Mucosa of rectum (tissue), 2 donors: ENCODE data around the gene CHMP1A.
"Not testable (repeated sequence)": the region's sequence is repeated elsewhere in the genome, so short reads cannot be mapped to it uniquely, and the experiment has no call there.

Experiments used
- H3K27ac ChIP-seq, 2 donors: one replicate each; pipeline ENCODE4 v1.7.0; 2013; ENCODE audit warnings: inconsistent platforms in 2 of 2, low read depth in 2 of 2, low read length in 2 of 2
- H3K27me3 ChIP-seq, 2 donors: one replicate each; pipeline ENCODE4 v1.7.0; 2013; ENCODE audit warnings: low read length in 2 of 2; ENCODE audit not compliant: control insufficient read depth in 2 of 2, insufficient read depth in 2 of 2
- H3K36me3 ChIP-seq, 2 donors: one replicate each; pipeline ENCODE4 v1.7.0; 2013; ENCODE audit warnings: low read length in 2 of 2; ENCODE audit not compliant: control insufficient read depth in 2 of 2, insufficient read depth in 2 of 2
- H3K4me1 ChIP-seq, 2 donors: one replicate each; pipeline ENCODE4 v1.7.0; 2013; ENCODE audit warnings: low read length in 2 of 2, mild to moderate bottlenecking in 1 of 2; ENCODE audit not compliant: control insufficient read depth in 2 of 2, insufficient read depth in 2 of 2
- H3K4me3 ChIP-seq, 2 donors: one replicate each; pipeline ENCODE4 v1.7.0; 2013; ENCODE audit warnings: low read length in 2 of 2
- H3K9ac ChIP-seq, 2 donors: one replicate each; pipeline ENCODE4 v1.7.0; 2013; ENCODE audit warnings: low read length in 2 of 2, low read depth in 1 of 2, mild to moderate bottlenecking in 1 of 2
- H3K9me3 ChIP-seq, 2 donors: one replicate each; pipeline ENCODE4 v1.7.0; 2013; ENCODE audit warnings: low read length in 2 of 2; ENCODE audit not compliant: control insufficient read depth in 2 of 2
- donor health status: healthy.
- donor health status: Normal muscosa, but diverticular disease.

The CHMP1A gene

DNA sequence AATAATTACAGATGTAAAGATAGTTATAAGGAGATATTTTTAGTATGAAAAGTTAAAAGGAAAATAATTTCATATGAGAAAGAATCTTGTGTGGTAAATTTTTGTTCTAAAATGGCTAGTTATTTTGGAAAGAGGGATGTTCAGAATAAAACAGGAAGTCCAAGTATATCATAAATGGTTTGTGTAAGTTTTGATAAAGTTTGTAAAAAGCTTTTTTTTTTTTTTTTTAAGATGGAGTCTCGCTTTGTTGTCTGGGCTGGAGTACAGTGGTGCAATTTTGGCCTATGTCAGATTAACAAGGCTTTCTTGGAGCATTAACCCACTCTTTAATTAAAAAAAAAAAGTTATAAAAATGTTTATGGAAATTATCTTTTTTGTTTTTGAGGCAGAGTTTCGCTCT, 20.8 kb upstream of the CHMP1A start:
- H3K9me3 ChIP-seq: no peaks in the 10 kb centered on the region
- H3K4me1 ChIP-seq: no peaks in the 10 kb centered on the region
- H3K27ac ChIP-seq: no peak overlapping the region
- no peaks in the 10 kb centered on the region for H3K36me3 ChIP-seq
- no peak overlapping the region for H3K4me3 ChIP-seq
- no peak overlapping the region for H3K9ac ChIP-seq
- H3K27me3 ChIP-seq: no peaks in the 10 kb centered on the region

DNA sequence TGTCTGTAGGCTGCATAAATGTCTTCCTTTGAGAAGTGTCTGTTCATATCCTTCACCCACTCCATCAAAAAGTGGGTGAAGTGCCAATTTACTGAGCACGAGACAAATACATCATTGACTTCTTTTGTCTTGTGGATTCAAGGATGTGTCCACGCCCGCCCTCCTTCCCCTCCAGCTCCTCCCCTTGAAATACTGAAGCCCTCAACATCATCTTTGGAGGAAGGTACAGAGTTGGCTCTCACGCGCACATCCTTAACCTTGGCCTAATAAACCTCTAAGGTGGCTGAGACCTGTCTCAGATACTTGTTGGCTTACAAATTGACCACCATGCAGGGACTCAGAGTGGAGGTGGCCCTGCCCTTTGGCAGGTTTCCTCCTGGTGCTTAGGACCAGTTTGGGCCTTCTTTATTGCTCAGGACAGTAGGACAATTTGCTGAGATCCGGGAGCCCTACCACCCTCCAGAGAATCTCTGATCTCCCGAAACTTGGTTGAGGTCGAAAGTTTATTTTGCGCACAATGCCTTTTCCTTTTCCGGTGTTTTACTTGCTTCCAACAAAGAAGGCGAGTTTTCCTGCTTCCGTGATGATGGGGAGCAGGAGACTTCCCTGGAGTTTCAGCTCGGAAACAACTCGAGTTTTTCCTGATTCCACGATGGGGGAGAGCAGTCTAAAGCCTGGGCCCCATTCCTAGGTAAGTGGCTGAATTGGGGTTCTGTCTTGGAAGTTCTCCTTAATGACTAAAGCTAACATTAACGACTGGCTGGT, 14.9 kb upstream of the CHMP1A start:
- no peak overlapping the region for H3K27ac ChIP-seq
- H3K9me3 ChIP-seq: no peaks in the 10 kb centered on the region
- H3K4me1 ChIP-seq: no peaks in the 10 kb centered on the region
- H3K9ac ChIP-seq: no peak overlapping the region
- no peaks in the 10 kb centered on the region for H3K36me3 ChIP-seq
- no peak overlapping the region for H3K4me3 ChIP-seq
- no peaks in the 10 kb centered on the region for H3K27me3 ChIP-seq

DNA sequence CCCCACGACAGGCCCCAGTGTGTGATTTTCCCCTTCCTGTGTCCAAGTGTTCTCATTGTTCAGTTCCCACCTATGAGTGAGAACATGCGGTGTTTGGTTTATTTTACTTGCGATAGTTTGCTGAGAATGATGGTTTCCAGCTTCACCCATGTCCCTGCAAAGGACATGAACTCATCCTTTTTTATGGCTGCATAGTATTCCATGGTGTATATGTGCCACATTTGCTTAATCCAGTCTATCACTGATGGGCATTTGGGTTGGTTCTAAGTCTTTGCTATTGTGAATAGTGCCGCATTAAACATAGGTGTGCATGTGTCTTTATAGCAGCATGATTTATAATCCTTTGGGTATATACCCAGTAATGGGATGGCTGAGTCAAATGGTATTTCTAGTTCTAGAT, 14.1 kb upstream of the CHMP1A start:
- not testable (repeated sequence) for H3K27me3 ChIP-seq

DNA sequence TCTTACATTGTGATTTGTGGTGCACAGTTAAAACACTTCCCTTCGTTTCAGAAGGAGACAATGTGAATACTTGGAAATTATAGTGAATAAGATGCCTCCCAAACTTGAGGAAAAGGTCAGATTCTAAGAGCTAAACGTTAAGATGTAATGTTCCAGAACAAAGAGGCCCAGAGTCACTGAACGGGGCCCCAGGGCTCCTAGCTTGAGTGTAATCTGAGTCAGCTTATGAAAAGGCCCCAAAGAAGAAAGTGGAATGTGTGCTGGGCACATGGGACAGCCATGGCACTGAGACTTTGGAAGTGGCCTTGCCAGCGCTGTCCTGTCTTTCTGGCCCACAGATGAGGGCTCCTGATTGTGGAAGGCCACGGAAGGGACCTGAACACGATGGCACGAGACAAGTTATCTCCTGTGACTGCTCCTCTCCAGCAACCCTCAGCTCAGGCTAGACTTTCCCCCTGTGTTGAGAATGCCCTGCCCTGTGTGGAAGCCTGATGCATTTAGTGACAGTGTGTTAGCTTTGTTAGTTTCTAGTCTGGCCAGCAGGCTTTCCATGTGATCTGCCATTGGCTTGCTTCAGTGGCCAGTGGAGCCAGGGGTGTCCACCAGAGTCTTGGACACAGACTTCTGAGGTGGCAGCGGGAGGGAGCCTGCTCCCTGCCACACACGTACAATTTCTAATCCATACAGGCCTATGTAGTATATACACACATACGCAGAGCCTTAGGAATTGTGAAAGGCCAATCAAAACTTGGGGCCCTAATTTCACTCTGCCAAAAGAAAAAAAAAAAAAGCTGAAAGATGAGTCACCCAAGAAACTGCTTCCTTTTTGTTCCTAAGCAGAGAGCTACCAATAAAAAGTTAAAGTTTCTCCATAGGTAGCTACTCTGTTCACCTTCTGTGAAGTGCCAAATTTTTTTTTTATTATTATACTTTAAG, 13.3 kb upstream of the CHMP1A start:
- Histone ChIP-seq H3K36me3 (no peaks in the 10 kb centered on the region), H3K9me3 (no peaks in the 10 kb centered on the region), H3K27ac (no peak overlapping the region), H3K27me3 (no peaks in the 10 kb centered on the region), H3K9ac (no peak overlapping the region), H3K4me3 (no peak overlapping the region), H3K4me1 (no peaks in the 10 kb centered on the region)

More for the DNA sequence above, 14.1 kb upstream of the CHMP1A start:
- H3K4me3 ChIP-seq, H3K9ac ChIP-seq, H3K27ac ChIP-seq, H3K9me3 ChIP-seq, H3K4me1 ChIP-seq, H3K36me3 ChIP-seq: not testable (repeated sequence)

DNA sequence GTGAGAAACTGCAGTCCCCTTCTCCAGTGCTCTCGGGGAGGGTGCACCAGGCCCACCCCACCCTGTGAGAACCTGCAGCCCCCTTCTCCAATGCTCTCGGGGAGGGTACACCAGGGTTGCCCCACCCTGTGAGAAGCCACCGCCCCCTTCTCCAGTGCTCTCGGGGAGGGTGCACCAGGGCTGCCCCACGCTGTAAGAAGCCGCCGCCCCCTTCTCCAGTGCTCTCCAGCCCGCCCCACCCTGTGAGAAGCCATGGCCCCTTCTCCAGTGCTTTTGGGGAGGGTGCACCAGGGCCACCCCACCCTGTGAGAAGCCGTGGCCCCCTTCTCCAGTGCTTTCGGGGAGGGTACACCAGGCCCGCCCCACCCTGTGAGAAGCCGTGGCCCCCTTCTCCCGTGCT, 12.2 kb upstream of the CHMP1A start:
- no peak overlapping the region for H3K4me3 ChIP-seq
- no peak overlapping the region for H3K27ac ChIP-seq
- H3K9ac ChIP-seq: no peak overlapping the region
- H3K27me3 ChIP-seq: no peaks in the 10 kb centered on the region
- no peaks in the 10 kb centered on the region for H3K9me3 ChIP-seq
- H3K4me1 ChIP-seq: no peaks in the 10 kb centered on the region
- no peaks in the 10 kb centered on the region for H3K36me3 ChIP-seq

DNA sequence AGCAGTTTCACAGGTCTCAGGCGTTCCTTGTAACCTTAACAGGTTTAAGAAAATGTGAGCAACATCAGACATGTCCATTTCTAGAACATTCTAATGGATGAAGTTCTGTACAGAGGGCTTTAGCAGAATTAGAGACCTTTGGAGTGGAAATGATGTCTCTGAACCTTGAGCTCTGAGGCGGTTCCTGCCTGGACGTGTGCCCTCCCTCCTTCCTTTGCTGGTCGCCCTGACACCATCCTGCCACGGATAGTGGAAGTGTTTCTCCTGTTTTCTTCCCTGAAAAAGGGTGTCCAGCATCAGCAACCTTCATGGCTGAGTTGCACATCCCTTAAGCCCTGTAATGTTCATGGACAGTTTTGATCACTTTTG, 11.3 kb upstream of the CHMP1A start:
- Histone ChIP-seq H3K9ac (no peak overlapping the region), H3K27me3 (no peaks in the 10 kb centered on the region), H3K36me3 (no peaks in the 10 kb centered on the region), H3K9me3 (no peaks in the 10 kb centered on the region), H3K4me3 (no peak overlapping the region), H3K4me1 (no peaks in the 10 kb centered on the region), H3K27ac (no peak overlapping the region)

DNA sequence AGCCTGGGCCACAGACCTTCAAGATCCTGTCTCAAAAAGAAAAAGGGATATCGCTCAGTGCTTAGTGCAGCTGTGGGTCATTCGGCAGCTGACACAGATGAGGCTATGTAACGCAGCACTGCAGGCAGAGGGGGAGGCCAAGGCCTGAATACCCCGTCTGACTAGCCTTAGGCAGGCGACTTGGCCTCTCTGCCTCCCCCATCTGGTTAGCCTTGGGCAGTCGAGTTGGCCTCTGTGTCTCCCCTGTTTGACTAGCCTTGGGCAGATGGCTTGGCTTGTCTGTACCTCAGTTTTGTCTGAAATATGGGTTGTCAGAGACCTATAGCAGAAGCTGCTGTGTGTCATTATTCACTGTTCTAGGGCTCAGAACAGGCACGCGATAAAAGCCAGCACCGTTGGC, 10.1 kb upstream of the CHMP1A start:
- H3K9me3 ChIP-seq: no peaks in the 10 kb centered on the region
- no peak overlapping the region for H3K4me3 ChIP-seq
- no peaks in the 10 kb centered on the region for H3K4me1 ChIP-seq
- no peaks in the 10 kb centered on the region for H3K36me3 ChIP-seq
- H3K27ac ChIP-seq: no peak overlapping the region
- no peaks in the 10 kb centered on the region for H3K27me3 ChIP-seq
- H3K9ac ChIP-seq: no peak overlapping the region

DNA sequence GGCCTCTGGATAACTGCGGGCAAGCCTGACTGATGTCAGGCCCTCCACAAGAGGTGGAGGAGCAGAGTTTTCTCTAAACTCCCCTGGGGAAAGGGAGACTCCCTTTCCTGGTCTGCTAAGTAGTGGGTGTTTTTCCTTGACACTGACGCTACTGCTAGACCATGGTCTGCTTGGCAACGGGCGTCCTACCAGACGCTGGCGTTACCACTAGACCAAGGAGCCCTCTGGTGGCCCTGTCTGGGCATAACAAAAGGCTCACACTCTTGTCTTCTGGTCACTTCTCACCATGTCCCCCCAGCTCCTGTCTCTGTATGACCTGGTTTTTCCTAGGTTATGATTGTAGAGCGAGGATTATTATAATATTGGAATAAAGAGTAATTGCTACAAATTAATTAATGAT, 9.5 kb upstream of the CHMP1A start:
- not testable (repeated sequence) for H3K27me3 ChIP-seq

DNA sequence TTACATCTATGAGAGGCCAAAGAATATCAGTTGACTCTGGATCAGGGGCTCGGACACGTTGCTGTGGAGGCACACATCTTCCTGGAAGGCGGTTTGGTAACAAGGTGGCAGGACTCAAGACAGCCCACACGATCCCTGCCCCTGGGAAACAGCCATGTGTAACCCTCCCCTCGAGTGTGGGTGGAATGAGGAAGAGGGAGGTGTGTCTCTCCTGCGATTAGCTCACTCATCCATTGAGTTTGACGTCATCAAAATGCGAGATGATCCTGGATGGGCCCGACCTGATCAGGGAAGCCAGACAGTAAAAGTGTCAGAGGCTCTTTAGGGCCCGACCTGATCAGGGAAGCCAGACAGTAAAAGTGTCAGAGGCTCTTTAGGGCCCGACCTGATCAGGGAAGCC, 6.7 kb upstream of the CHMP1A start:
- not testable (repeated sequence) for H3K4me1 ChIP-seq, H3K9me3 ChIP-seq, H3K9ac ChIP-seq, H3K27ac ChIP-seq, H3K27me3 ChIP-seq, H3K4me3 ChIP-seq
- H3K36me3 ChIP-seq: peaks cover 0 to 17% of the 10 kb centered on the region in 2 donors

More for the DNA sequence above, 9.5 kb upstream of the CHMP1A start:
- H3K9ac ChIP-seq, H3K4me1 ChIP-seq, H3K4me3 ChIP-seq, H3K36me3 ChIP-seq, H3K9me3 ChIP-seq, H3K27ac ChIP-seq: not testable (repeated sequence)

DNA sequence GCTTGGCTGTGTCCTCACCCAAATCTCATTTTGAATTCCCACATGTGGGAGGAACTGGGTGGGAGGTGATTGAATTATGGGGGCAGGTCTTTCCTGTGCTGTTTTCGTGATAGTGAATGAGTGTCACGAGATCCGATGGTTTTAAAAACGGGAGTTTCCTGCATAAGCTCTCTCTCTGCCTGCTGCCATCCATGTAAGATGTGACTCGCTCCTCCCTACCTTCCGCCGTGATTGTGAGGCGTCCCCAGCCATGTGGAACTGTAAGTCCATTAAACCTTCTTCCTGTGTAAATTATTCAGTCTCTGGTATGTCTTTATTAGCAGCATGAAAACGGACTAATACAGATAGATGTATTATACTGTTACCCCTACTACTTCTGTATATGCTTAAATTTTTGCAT, 3.7 kb upstream of the CHMP1A start:
- peaks cover 0 to 17% of the 10 kb centered on the region in 2 donors for H3K36me3 ChIP-seq
- peaks cover 12 to 13% of the 10 kb centered on the region in 2 donors for H3K4me1 ChIP-seq
- no peaks in the 10 kb centered on the region for H3K27me3 ChIP-seq
- H3K9me3 ChIP-seq: no peaks in the 10 kb centered on the region
- no peak overlapping the region for H3K9ac ChIP-seq
- no peak overlapping the region for H3K4me3 ChIP-seq
- H3K27ac ChIP-seq: no peak overlapping the region
